Endothelial cell of umbilical vein (primary cell): ENCODE measurements around the gene CCDC126. TPM values are rescaled to one million over a fixed set of nuclear protein-coding genes. Genes with fewer than 3 reads are reported as not detected.

Experiments used
- BruUV-seq: library from RNA; stranded (reverse); fragments of 400-500 nt; replicated peaks from 2 replicates; lab custom pipeline; 2021; lab: Mats Ljungman, UMichigan
- CTCF ChIA-PET: fragments of 300-600, 350-600 bp; sonication (Branson Sonifier 250); formaldehyde crosslinking; loops from one replicate; lab custom pipeline; 2021; ENCODE audit warnings: antibody characterized with exemption, inconsistent platforms; lab: Charles Lee
- POLR2A ChIA-PET: fragments of 300-600, 350-600 bp; sonication (Branson Sonifier 250); formaldehyde crosslinking; loops from one replicate; lab custom pipeline; 2021; ENCODE audit warnings: antibody characterized with exemption, inconsistent platforms; lab: Charles Lee
- DNase-seq: peaks from one replicate; pipeline ENCODE4 v3.0.0-alpha.2; 2011; ENCODE audit warnings: low read depth, low spot score
- FAIRE-seq: peaks from 2 replicates; lab custom pipeline; 2011; peaks lifted over from hg19 to GRCh38; lab: Jason Lieb, UNC
- H2AFZ ChIP-seq: 2 replicates; pipeline ENCODE4 v1.6.0; 2012; ENCODE audit warnings: low read depth, low read length, control low read depth, inconsistent platforms
- H3K27ac ChIP-seq: 2 replicates; pipeline ENCODE4 v1.5.1; 2011; ENCODE audit warnings: low read depth, mild to moderate bottlenecking, control low read depth, low read length, moderate library complexity; ENCODE audit not compliant: insufficient read depth
- H3K27me3 ChIP-seq, 2 experiments: 2 replicates each; pipeline versions ENCODE4 v1.6.0 to v1.6.1; 2011; ENCODE audit warnings: low read length in 2 of 2, mixed read lengths in 1 of 2; ENCODE audit not compliant: control insufficient read depth in 2 of 2, insufficient read depth in 2 of 2
- H3K36me3 ChIP-seq, 2 experiments: 2 replicates in 1 of 2; 3 replicates in 1 of 2; pipeline ENCODE4 v1.5.1; 2011; ENCODE audit warnings: low read length in 2 of 2, mild to moderate bottlenecking in 1 of 2, moderate library complexity in 1 of 2; ENCODE audit not compliant: control insufficient read depth in 2 of 2, insufficient read depth in 2 of 2; ENCODE audit errors: extremely low read depth in 1 of 2
- H3K4me1 ChIP-seq: 3 replicates; pipeline ENCODE4 v1.5.1; 2011; ENCODE audit warnings: mild to moderate bottlenecking, low read length; ENCODE audit not compliant: control insufficient read depth, insufficient read depth; ENCODE audit errors: extremely low read depth
- H3K4me2 ChIP-seq: 2 replicates; pipeline ENCODE4 v1.6.1; 2011; ENCODE audit warnings: low read length, control low read depth, mixed read lengths; ENCODE audit not compliant: insufficient read depth
- H3K4me3 ChIP-seq, 3 experiments: fragments of 200-600 bp in 1 of 3; sonication (generic), shearing (Covaris generic) in 1 of 3; replicated peaks in 1 of 3; 2 replicates each; pipeline ENCODE4 v1.5.1; 2011 to 2016; ENCODE audit warnings: control low read depth in 3 of 3, low read length in 3 of 3, mild to moderate bottlenecking in 2 of 3, inconsistent platforms in 1 of 3, low read depth in 1 of 3, moderate library complexity in 1 of 3; ENCODE audit not compliant: insufficient read depth in 1 of 3
- H3K79me2 ChIP-seq: 2 replicates; pipeline ENCODE4 v1.6.0; 2012; ENCODE audit warnings: low read length, inconsistent platforms; ENCODE audit not compliant: control insufficient read depth, insufficient read depth
- H3K9ac ChIP-seq: replicated peaks from 2 replicates; pipeline ENCODE3; 2011; ENCODE audit warnings: low read length, control low read depth; ENCODE audit not compliant: insufficient read depth; ENCODE audit errors: extremely low read depth
- H3K9me1 ChIP-seq: replicated peaks from 3 replicates; pipeline ENCODE4 v1.6.0; 2011; ENCODE audit warnings: mild to moderate bottlenecking, low read length; ENCODE audit not compliant: control insufficient read depth, insufficient read depth; ENCODE audit errors: extremely low read depth
- H3K9me3 ChIP-seq: replicated peaks from 2 replicates; pipeline ENCODE4 v1.5.1; 2012; ENCODE audit warnings: low read length, inconsistent platforms; ENCODE audit not compliant: control insufficient read depth, insufficient read depth
- H4K20me1 ChIP-seq: replicated peaks from 2 replicates; pipeline ENCODE3; 2011; ENCODE audit warnings: mild to moderate bottlenecking, low read length; ENCODE audit not compliant: control insufficient read depth, insufficient read depth; ENCODE audit errors: extremely low read depth
- EZH2 ChIP-seq: IDR thresholded peaks from 2 replicates; pipeline ENCODE4 v1.6.1; 2012; ENCODE audit warnings: borderline replicate concordance, low read depth, mild to moderate bottlenecking, moderate library complexity, low read length, inconsistent platforms; ENCODE audit not compliant: severe bottlenecking
- FOS ChIP-seq: IDR thresholded peaks from 2 replicates; pipeline ENCODE4 v1.6.1; 2011; ENCODE audit warnings: mild to moderate bottlenecking, low read length, moderate library complexity, borderline replicate concordance; ENCODE audit not compliant: insufficient read depth
- GATA2 ChIP-seq: IDR thresholded peaks from 2 replicates; pipeline ENCODE4 v1.7.0; 2011; ENCODE audit warnings: low read depth, mild to moderate bottlenecking, moderate library complexity, mixed read lengths, low read length; ENCODE audit not compliant: insufficient read length, insufficient read depth
- JUN ChIP-seq: IDR thresholded peaks from 2 replicates; pipeline ENCODE4 v1.6.1; 2011; ENCODE audit warnings: borderline replicate concordance, low read depth; ENCODE audit not compliant: insufficient read length, insufficient read depth
- MYC ChIP-seq: IDR thresholded peaks from one replicate; pipeline ENCODE4 v1.6.1; 2011; ENCODE audit warnings: mild to moderate bottlenecking, low read depth, low read length
- POLR2A ChIP-seq: IDR thresholded peaks from 2 replicates; pipeline ENCODE4 v1.6.1; 2012; ENCODE audit warnings: low read depth, mild to moderate bottlenecking, control low read depth, low read length
- POLR2AphosphoS5 ChIP-seq: IDR thresholded peaks from 2 replicates; pipeline ENCODE4 v1.6.1; 2012; ENCODE audit warnings: low read depth, mild to moderate bottlenecking, control low read depth, low read length, moderate library complexity; ENCODE audit not compliant: insufficient read depth
- dilution Hi-C: fragments of 300-500 bp; cut with MboI; formaldehyde crosslinking; loops from one replicate; pipeline ENCODE4 v1.15.0; 2019; ENCODE audit warnings: low sequenced_read_pairs; ENCODE audit not compliant: extremely low pct_ligation_motif_present
- intact Hi-C: fragments of 100-400 bp; cut with micrococcal nuclease; formaldehyde crosslinking; loops from one replicate; pipeline ENCODE4 v1.10.0; 2022
- polyA plus RNA-seq, 4 experiments: library from polyadenylated mRNA; depleted of rRNA in 3 of 4; stranded (reverse) in 3 of 4; unstranded in 1 of 4; fragments of >200 nt; gene quantifications; 2 replicates each; pipeline versions ENCODE4 v1.2.1 to v1.2.3, GENCODE V29; 2011 to 2012; ENCODE audit warnings: missing spikeins in 1 of 4
- total RNA-seq: library from RNA; stranded (reverse); gene quantifications from 2 replicates; pipeline ENCODE4 v1.2.3, GENCODE V29; 2021
- TF ChIP-seq, protein P1 (sequence below): IDR thresholded peaks from 2 replicates; pipeline ENCODE4 v1.6.1; 2011; ENCODE audit not compliant: insufficient read depth, insufficient read length
- TF ChIP-seq, protein P2 (sequence below), 2 donors: IDR thresholded peaks; 1 replicate in 1 of 2; 2 replicates in 1 of 2; pipeline ENCODE4 v1.5.1; 2011; ENCODE audit warnings: low read length in 2 of 2, mild to moderate bottlenecking in 2 of 2, moderate library complexity in 2 of 2, control low read depth in 1 of 2, inconsistent platforms in 1 of 2, low read depth in 1 of 2; ENCODE audit not compliant: insufficient read depth in 1 of 2; ENCODE audit errors: extremely low read depth in 1 of 2

The CCDC126 gene
- total and polyA plus RNA-seq, 2 donors (not counting 3 experiments of a cell fraction or from before 2014, with no cell fraction given): 4.9 to 8.6 TPM

DNA sequence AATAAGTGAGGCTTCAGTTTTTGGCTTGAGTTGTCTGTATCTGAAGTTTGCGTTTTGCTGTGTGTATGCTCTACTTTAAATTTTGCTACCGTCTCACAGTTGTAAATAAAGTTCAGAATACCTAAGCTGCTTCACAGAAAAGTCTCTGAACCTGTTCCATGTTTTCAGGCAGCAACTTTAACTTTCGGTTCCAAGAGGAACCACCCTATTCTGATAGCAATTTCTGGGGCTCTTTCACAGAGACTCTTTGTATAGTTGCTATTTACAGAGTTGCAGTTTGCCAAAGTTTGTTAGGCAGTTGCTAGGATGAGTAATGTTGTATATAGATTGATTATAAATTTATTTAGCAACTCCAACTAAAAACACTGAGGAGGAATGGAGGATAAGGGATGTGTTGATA is 88.5 kb downstream of the CCDC126 start:
- H3K79me2 ChIP-seq: no peaks in the 10 kb centered on the region
- no peak overlapping the region for H2AFZ ChIP-seq
- H3K4me3 ChIP-seq: no peak overlapping the region
- no peaks in the 10 kb centered on the region for H3K27me3 ChIP-seq
- TF ChIP-seq POLR2A (no peak), MYC (no peak), EZH2 (no peak), JUN (no peak), POLR2AphosphoS5 (no peak), FOS (no peak), GATA2 (no peak)
- TF ChIP-seq, protein P1, sequence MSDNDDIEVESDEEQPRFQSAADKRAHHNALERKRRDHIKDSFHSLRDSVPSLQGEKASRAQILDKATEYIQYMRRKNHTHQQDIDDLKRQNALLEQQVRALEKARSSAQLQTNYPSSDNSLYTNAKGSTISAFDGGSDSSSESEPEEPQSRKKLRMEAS: no peak
- TF ChIP-seq, protein P2, sequence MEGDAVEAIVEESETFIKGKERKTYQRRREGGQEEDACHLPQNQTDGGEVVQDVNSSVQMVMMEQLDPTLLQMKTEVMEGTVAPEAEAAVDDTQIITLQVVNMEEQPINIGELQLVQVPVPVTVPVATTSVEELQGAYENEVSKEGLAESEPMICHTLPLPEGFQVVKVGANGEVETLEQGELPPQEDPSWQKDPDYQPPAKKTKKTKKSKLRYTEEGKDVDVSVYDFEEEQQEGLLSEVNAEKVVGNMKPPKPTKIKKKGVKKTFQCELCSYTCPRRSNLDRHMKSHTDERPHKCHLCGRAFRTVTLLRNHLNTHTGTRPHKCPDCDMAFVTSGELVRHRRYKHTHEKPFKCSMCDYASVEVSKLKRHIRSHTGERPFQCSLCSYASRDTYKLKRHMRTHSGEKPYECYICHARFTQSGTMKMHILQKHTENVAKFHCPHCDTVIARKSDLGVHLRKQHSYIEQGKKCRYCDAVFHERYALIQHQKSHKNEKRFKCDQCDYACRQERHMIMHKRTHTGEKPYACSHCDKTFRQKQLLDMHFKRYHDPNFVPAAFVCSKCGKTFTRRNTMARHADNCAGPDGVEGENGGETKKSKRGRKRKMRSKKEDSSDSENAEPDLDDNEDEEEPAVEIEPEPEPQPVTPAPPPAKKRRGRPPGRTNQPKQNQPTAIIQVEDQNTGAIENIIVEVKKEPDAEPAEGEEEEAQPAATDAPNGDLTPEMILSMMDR (IDR thresholded peaks at IDR 0.05; ENCODE audit: extremely low read depth in 1 of 2, insufficient read depth in 1 of 2, low read depth in 1 of 2, low read length in 2 of 2): no peak
- no peak overlapping the region for H3K4me2 ChIP-seq
- H3K27ac ChIP-seq: no peak overlapping the region
- dilution Hi-C loops (no loop called here), intact Hi-C loops (no loop called here)
- no peaks in the 10 kb centered on the region for H3K9me1 ChIP-seq
- H3K36me3 ChIP-seq: no peaks in the 10 kb centered on the region
- DNase-seq (no peak), FAIRE-seq (no peak)
- POLR2A ChIA-PET: no interaction called here
- H4K20me1 ChIP-seq: no peaks in the 10 kb centered on the region
- H3K4me1 ChIP-seq: peaks cover 2% of the 10 kb centered on the region
- CTCF ChIA-PET: interaction anchor here (1.5 to 3.6 kb wide), 3 partner anchors 9 to 413 kb away, joined by 5 to 16 read pairs (median 8); no protein-coding TSS in a partner anchor
- H3K9ac ChIP-seq: no peak overlapping the region
- no peaks in the 10 kb centered on the region for H3K9me3 ChIP-seq
- no TSS peak for BruUV-seq
